Trophoblast cell (in vitro differentiated cells and primary cell): Measurements from ENCODE around the gene HMOX1.
"Not testable (repeated sequence)": the region's sequence is repeated elsewhere in the genome, so short reads cannot be mapped to it uniquely, and the experiment has no call there.

Experiments used
- DNase-seq, 2 donors: peaks; one replicate each; pipeline ENCODE4 v3.0.0-alpha.2; 2016
- H2AFZ ChIP-seq: 2 replicates; pipeline ENCODE4 v1.6.1; 2013; ENCODE audit warnings: low read length, moderate library complexity, mild to moderate bottlenecking; ENCODE audit not compliant: insufficient read depth, poor library complexity
- H2AK5ac ChIP-seq: 2 replicates; pipeline ENCODE4 v1.6.1; 2013; ENCODE audit warnings: mild to moderate bottlenecking, low read length
- H2BK120ac ChIP-seq: 2 replicates; pipeline ENCODE4 v1.6.1; 2013; ENCODE audit warnings: low read length, mild to moderate bottlenecking, moderate library complexity; ENCODE audit not compliant: insufficient read depth, poor library complexity
- H2BK12ac ChIP-seq: 2 replicates; pipeline ENCODE4 v1.6.1; 2013; ENCODE audit warnings: mild to moderate bottlenecking, low read length, moderate library complexity
- H2BK5ac ChIP-seq: 2 replicates; pipeline ENCODE4 v1.6.1; 2013; ENCODE audit warnings: low read length, low read depth, moderate library complexity, mild to moderate bottlenecking; ENCODE audit not compliant: poor library complexity
- H3K14ac ChIP-seq: 2 replicates; pipeline ENCODE4 v1.6.1; 2013; ENCODE audit warnings: mild to moderate bottlenecking, low read length
- H3K18ac ChIP-seq: 2 replicates; pipeline ENCODE4 v1.6.1; 2013; ENCODE audit warnings: mild to moderate bottlenecking, low read length
- H3K23ac ChIP-seq: 2 replicates; pipeline ENCODE4 v1.6.1; 2013; ENCODE audit warnings: low read length
- H3K27ac ChIP-seq: 2 replicates; pipeline ENCODE4 v1.5.1; 2013; ENCODE audit warnings: low read depth, mild to moderate bottlenecking, inconsistent platforms, low read length, moderate library complexity
- H3K27me3 ChIP-seq: 2 replicates; pipeline ENCODE4 v1.6.1; 2013; ENCODE audit warnings: inconsistent platforms, mild to moderate bottlenecking, low read length, moderate library complexity; ENCODE audit not compliant: insufficient read depth
- H3K36me3 ChIP-seq, 2 experiments: 1 replicate in 1 of 2; 2 replicates in 1 of 2; pipeline ENCODE4 v1.6.1; 2013; ENCODE audit warnings: low read length in 2 of 2, mild to moderate bottlenecking in 2 of 2, moderate library complexity in 1 of 2; ENCODE audit not compliant: insufficient read depth in 2 of 2, control insufficient read depth in 1 of 2
- H3K4ac ChIP-seq: 2 replicates; pipeline ENCODE4 v1.6.1; 2013; ENCODE audit warnings: low read depth, mild to moderate bottlenecking, low read length, moderate library complexity
- H3K4me1 ChIP-seq, 2 experiments: 1 replicate in 1 of 2; 2 replicates in 1 of 2; pipeline ENCODE4 v1.6.1; 2013; ENCODE audit warnings: low read length in 2 of 2, mild to moderate bottlenecking in 2 of 2, moderate library complexity in 1 of 2; ENCODE audit not compliant: insufficient read depth in 2 of 2, control insufficient read depth in 1 of 2
- H3K4me2 ChIP-seq: 2 replicates; pipeline ENCODE4 v1.6.1; 2013; ENCODE audit warnings: inconsistent platforms, mild to moderate bottlenecking, low read length, moderate library complexity
- H3K4me3 ChIP-seq: 2 replicates; pipeline ENCODE4 v1.5.1; 2013; ENCODE audit warnings: mild to moderate bottlenecking, low read depth, low read length, inconsistent platforms
- H3K79me1 ChIP-seq: one replicate; pipeline ENCODE4 v1.6.1; 2013; ENCODE audit warnings: low read length
- H3K79me2 ChIP-seq: 2 replicates; pipeline ENCODE4 v1.6.1; 2013; ENCODE audit warnings: low read length, mild to moderate bottlenecking; ENCODE audit not compliant: control insufficient read depth, insufficient read depth, poor library complexity
- H3K9ac ChIP-seq: 2 replicates; pipeline ENCODE4 v1.6.1; 2013; ENCODE audit warnings: mild to moderate bottlenecking, low read length
- H3K9me3 ChIP-seq: 2 replicates; pipeline ENCODE4 v1.6.1; 2013; ENCODE audit warnings: low read depth, mild to moderate bottlenecking, control low read depth, inconsistent platforms, low read length; ENCODE audit not compliant: insufficient read depth
- H4K12ac ChIP-seq: 2 replicates; pipeline ENCODE4 v1.6.1; 2013; ENCODE audit warnings: low read depth, mild to moderate bottlenecking, low read length, moderate library complexity
- H4K8ac ChIP-seq: 2 replicates; pipeline ENCODE4 v1.6.1; 2013; ENCODE audit warnings: low read depth, mild to moderate bottlenecking, low read length, moderate library complexity
- H4K91ac ChIP-seq: one replicate; pipeline ENCODE4 v1.6.1; 2013; ENCODE audit warnings: low read depth, mild to moderate bottlenecking, low read length, moderate library complexity
- WGBS: extraction: QIAGEN DNeasy Blood & Tissue Kit; methylation state at CpG from one replicate; pipeline ENCODE4 v1.1.7; 2013; ENCODE audit warnings: missing lambda C conversion rate; ENCODE audit not compliant: insufficient read length, insufficient coverage; ENCODE audit errors: extremely low coverage; 5-methylcytosine and 5-hydroxymethylcytosine counted together

HMOX1 gene

DNA sequence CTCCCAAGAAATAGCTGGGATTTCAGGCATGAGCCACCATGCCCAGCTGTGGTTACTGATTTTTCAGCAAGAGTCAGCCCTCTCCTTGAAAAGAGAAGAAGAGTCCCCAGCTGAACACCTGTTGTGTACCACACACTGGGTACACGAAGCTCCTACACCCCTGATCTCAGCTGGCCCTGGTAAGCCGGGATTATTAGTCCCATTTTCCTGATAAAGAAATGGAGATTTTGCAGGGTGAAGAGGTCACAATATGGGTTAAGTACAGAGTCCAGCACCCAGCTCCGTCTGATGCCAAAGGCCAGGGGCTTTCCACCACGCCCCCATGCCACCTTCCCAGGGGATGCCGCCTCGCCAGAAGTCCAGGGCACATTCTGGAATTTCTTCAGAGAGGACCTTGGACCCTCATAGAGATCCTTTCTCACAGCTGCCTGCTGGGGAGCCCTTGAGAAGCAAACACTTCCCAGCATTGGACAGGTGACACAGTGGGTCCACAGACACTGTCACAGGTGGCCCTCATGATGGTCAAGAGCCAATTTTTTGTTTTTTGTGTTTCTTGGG lies 19.8 kb upstream of the HMOX1 start:
- Histone ChIP-seq H4K8ac (no peak overlapping the region), H3K4me3 (no peak overlapping the region), H4K12ac (peak overlapping the region; percentile 2), H3K18ac (no peak overlapping the region), H2BK12ac (no peak overlapping the region), H2AFZ (no peak overlapping the region), H3K36me3 (no peaks in the 10 kb centered on the region), H3K9me3 (peaks cover 2% of the 10 kb centered on the region), H3K4ac (no peak overlapping the region), H3K9ac (no peak overlapping the region), H3K4me2 (no peak overlapping the region), H3K4me1 (peaks cover 2 to 6% of the 10 kb centered on the region in 2 experiments), H2BK5ac (no peak overlapping the region), H3K27ac (no peak overlapping the region), H3K23ac (no peak overlapping the region), H3K79me2 (no peaks in the 10 kb centered on the region), H2AK5ac (no peak overlapping the region), H4K91ac (no peak overlapping the region), H3K79me1 (no peaks in the 10 kb centered on the region), H2BK120ac (no peak overlapping the region), H3K27me3 (no peaks in the 10 kb centered on the region), H3K14ac (no peak overlapping the region)
- no CpG with 5 or more reads among the region's 6 CpGs for WGBS
- no peak for DNase-seq

DNA sequence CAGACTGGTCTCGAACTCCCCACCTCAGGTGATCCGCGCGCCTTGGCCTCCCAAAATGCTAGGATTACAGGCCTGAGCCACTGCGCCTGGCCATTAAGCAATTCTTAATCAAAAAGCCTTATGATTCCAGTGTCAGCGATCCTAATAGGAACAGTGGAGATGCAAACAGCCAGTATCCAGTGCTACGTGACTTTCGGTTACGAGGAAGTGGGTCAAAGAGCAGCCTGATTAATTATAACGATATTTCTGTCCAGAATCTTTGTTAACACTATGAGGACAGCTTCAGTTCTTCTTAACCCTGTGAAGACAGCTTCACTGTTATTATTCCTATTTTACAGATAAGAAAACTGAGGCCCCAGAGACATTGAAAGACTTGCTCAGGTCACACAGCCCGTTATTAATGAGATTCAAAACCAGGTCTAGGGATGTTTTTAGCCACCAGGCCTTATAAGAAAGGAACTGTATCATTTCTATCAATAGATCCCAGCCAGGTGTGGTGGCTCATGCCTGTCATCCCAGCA lies 17.3 kb upstream of the HMOX1 start:
- Histone ChIP-seq H2BK12ac (no peak overlapping the region), H3K79me1 (no peaks in the 10 kb centered on the region), H3K23ac (no peak overlapping the region), H3K27ac (no peak overlapping the region), H3K9me3 (peaks cover 2% of the 10 kb centered on the region), H3K4me1 (peaks cover 2 to 6% of the 10 kb centered on the region in 2 experiments), H2BK5ac (no peak overlapping the region), H4K12ac (no peak overlapping the region), H3K4me3 (no peak overlapping the region), H3K18ac (no peak overlapping the region), H3K36me3 (no peaks in the 10 kb centered on the region), H3K4me2 (no peak overlapping the region), H2BK120ac (no peak overlapping the region), H3K14ac (no peak overlapping the region), H3K79me2 (no peaks in the 10 kb centered on the region), H4K8ac (no peak overlapping the region), H3K4ac (no peak overlapping the region), H2AK5ac (no peak overlapping the region), H4K91ac (no peak overlapping the region), H3K27me3 (no peaks in the 10 kb centered on the region), H3K9ac (no peak overlapping the region), H2AFZ (no peak overlapping the region)
- peak in 1 of 2 donors; percentile 78 for DNase-seq
- WGBS, result no CpG with 5 or more reads among the region's 11 CpGs

DNA sequence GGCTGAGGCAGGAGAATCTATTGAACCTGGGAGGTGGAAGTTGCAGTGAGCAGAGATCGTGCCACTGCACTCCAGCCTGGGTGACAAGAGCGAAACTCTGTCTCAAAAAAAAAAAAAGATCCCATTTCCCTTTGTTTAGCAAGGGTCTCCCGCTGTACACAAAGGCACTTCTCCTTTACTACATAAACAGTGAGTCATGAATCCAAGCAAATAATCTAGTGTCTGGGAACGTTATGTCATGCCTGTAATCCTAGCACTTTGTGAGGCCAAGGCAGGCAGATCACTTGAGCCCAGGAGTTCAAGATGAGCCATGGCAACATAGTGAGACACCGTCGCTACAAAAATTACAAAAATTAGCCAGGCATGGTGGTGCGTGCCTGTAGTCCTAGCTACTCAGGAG lies 16.7 kb upstream of the HMOX1 start:
- not testable (repeated sequence) for H3K14ac ChIP-seq, H3K4ac ChIP-seq, H3K36me3 ChIP-seq, H3K4me3 ChIP-seq, H3K23ac ChIP-seq, H2AK5ac ChIP-seq, H2BK120ac ChIP-seq, H4K8ac ChIP-seq, H3K18ac ChIP-seq, H3K79me2 ChIP-seq, H2BK12ac ChIP-seq, H2AFZ ChIP-seq, H3K9me3 ChIP-seq, H3K4me1 ChIP-seq, H3K79me1 ChIP-seq, H4K12ac ChIP-seq, H2BK5ac ChIP-seq, H3K27me3 ChIP-seq, H3K4me2 ChIP-seq, H4K91ac ChIP-seq, H3K9ac ChIP-seq, H3K27ac ChIP-seq
- no CpG with 5 or more reads among the region's 7 CpGs for WGBS
- DNase-seq, result peak; percentile 90 to 94

DNA sequence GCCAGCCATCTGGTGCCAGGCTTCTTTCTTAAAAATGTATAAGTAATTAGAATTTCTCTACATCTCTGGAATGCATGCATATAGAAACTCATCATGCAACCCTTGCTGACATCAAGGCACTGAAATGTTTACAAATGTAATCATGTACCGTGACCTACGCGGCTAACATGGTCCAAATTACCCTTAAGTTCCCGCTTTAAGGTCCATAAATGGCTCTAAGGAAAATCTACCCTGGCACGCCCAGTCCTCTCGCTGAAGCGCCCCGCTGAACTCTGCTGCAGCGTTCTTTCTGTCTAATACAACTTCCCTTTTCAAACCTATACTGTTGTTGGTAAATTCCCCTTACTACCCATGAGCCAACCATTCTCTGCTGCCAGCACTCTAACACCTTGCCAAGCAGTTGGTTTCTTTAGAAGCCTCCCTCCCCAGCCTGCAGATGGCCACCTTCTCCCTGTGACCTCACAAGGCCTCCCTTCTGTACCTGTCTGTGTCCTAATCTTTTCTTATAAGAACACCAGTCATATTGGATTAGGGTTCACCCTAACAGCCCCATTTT lies 13.5 kb upstream of the HMOX1 start:
- Histone ChIP-seq H2BK120ac (no peak overlapping the region), H3K4me3 (no peak overlapping the region), H3K14ac (no peak overlapping the region), H4K8ac (no peak overlapping the region), H3K9ac (no peak overlapping the region), H3K18ac (no peak overlapping the region), H2BK12ac (no peak overlapping the region), H3K79me1 (peaks cover 4% of the 10 kb centered on the region), H3K27ac (no peak overlapping the region), H2AFZ (no peak overlapping the region), H3K23ac (no peak overlapping the region), H3K4me1 (peaks cover 3 to 8% of the 10 kb centered on the region in 2 experiments), H4K91ac (no peak overlapping the region), H3K79me2 (peaks cover 4% of the 10 kb centered on the region), H3K9me3 (peaks cover 2% of the 10 kb centered on the region), H3K36me3 (no peaks in the 10 kb centered on the region), H2AK5ac (no peak overlapping the region), H3K4ac (no peak overlapping the region), H3K27me3 (no peaks in the 10 kb centered on the region), H3K4me2 (no peak overlapping the region), H2BK5ac (no peak overlapping the region), H4K12ac (no peak overlapping the region)
- WGBS, result no CpG with 5 or more reads among the region's 9 CpGs
- DNase-seq, result peak; percentile 75 to 91
